Central memory CD4-positive, alpha-beta T cell (primary cell): Measurements from ENCODE around the gene ARR3.
"Not testable (repeated sequence)": the region's sequence is repeated elsewhere in the genome, so short reads cannot be mapped to it uniquely, and the experiment has no call there.

ENCODE experiments used
- DNase-seq: peaks from one replicate; pipeline ENCODE4 v3.0.0; 2022
- total RNA-seq, 3 experiments: gene quantifications; one replicate each; lab custom pipeline; 2026; lab: John Stamatoyannopoulos, UW

Gene ARR3
- 0 reads per million in 3 experiments for total RNA-seq

GRCh38 chrX:70268034-70268433 is at the start of gene ARR3:
Gene ARR3 (plus strand): TSS chrX:70268334. CDS start chrX:70269386, 1,052 bp downstream.
- DNase-seq: no peak

- no peak for DNase-seq
Observed at GRCh38 chrX:70219938-70220764, 48.0 kb upstream of the ARR3 start.

- no peak for DNase-seq
Observed at GRCh38 chrX:70226048-70226447, 42.1 kb upstream of the ARR3 start.

GRCh38 chrX:70226687-70227086 is 41.4 kb upstream of the ARR3 start:
- no peak for DNase-seq

- no peak for DNase-seq
Observed at GRCh38 chrX:70231666-70232065, 36.5 kb upstream of the ARR3 start.

GRCh38 chrX:70234355-70234754 is 33.8 kb upstream of the ARR3 start, which contains the start of gene AWAT1:
Gene AWAT1 (plus strand): TSS chrX:70234655. CDS start chrX:70234696, 41 bp downstream.
- no peak for DNase-seq

GRCh38 chrX:70240751-70241150 is 27.4 kb upstream of the ARR3 start:
- DNase-seq: no peak

GRCh38 chrX:70241501-70241900 is 26.6 kb upstream of the ARR3 start:
- no peak for DNase-seq

- not testable (repeated sequence) for DNase-seq
Observed at GRCh38 chrX:70243601-70244000, 24.5 kb upstream of the ARR3 start.

GRCh38 chrX:70244881-70245280 is 23.3 kb upstream of the ARR3 start:
- no peak for DNase-seq

- DNase-seq: no peak
Observed at GRCh38 chrX:70247252-70247651, 20.9 kb upstream of the ARR3 start.

- DNase-seq: no peak
Observed at GRCh38 chrX:70252491-70252890, 15.6 kb upstream of the ARR3 start.

- DNase-seq: no peak
Observed at GRCh38 chrX:70253377-70254062, 14.6 kb upstream of the ARR3 start.

GRCh38 chrX:70254063-70254400 is 14.1 kb upstream of the ARR3 start:
- no peak for DNase-seq

- DNase-seq: no peak
Observed at GRCh38 chrX:70254909-70255308, 13.2 kb upstream of the ARR3 start.

- no peak for DNase-seq
Observed at GRCh38 chrX:70255452-70255851, 12.7 kb upstream of the ARR3 start.

GRCh38 chrX:70257423-70258288 is 10.5 kb upstream of the ARR3 start:
- DNase-seq: no peak

GRCh38 chrX:70260104-70260503 is 8.0 kb upstream of the ARR3 start, which contains the start of gene P2RY4:
Gene P2RY4 (minus strand): TSS chrX:70260204. CDS start chrX:70259624, 580 bp downstream.
- no peak for DNase-seq

GRCh38 chrX:70262952-70263567 is 5.1 kb upstream of the ARR3 start:
- DNase-seq: no peak

- DNase-seq: no peak
Observed at GRCh38 chrX:70264784-70265183, 3.4 kb upstream of the ARR3 start.

- not testable (repeated sequence) for DNase-seq
Observed at GRCh38 chrX:70274029-70274428, 5.9 kb downstream of the ARR3 start.

- no peak for DNase-seq
Observed at GRCh38 chrX:70279081-70279480, 10.9 kb downstream of the ARR3 start.

- DNase-seq: no peak
Observed at GRCh38 chrX:70280573-70280972, 12.4 kb downstream of the ARR3 start.
